Activated CD4-positive, alpha-beta T cell treated with anti-CD3 and anti-CD28 coated beads, Interleukin-10, Interleukin-2, amounts not matched to agents 100 ng/mL and 50 ng/mL, durations not matched to agents 16 hours and 8 hours (primary cell): ENCODE results near the gene GPC5.
"Not testable (repeated sequence)": the region's sequence is repeated elsewhere in the genome, so short reads cannot be mapped to it uniquely, and the experiment has no call there.

Experiments
- DNase-seq: peaks from one replicate; pipeline ENCODE4 v3.0.0-alpha.2; 2020

Gene GPC5

GRCh38 chr13:92829930-92830329 is 1431.5 kb downstream of the GPC5 start:
- DNase-seq = no peak

GRCh38 chr13:92830821-92831220 is 1432.4 kb downstream of the GPC5 start:
- DNase-seq = no peak

GRCh38 chr13:92833071-92833470 is 1434.7 kb downstream of the GPC5 start:
- no peak for DNase-seq

DNA sequence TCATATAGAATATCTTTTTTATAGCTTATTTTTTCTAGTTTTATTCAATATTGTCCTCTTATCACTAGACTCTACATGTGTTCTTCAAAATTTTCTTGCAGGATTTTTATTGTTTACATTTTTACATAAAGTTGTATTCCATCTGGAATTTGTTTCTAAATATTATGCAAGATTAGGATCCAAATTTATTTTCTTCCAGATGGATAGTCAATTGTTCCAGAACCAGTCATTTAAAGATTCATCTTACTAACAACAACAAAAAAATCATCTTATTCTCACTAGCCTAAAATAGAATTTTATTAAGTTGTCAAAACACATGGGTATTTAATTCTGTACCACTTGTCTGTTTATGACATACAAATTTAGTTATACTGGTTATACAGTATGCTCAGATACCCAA is 1437.8 kb downstream of the GPC5 start:
- no peak for DNase-seq

DNA sequence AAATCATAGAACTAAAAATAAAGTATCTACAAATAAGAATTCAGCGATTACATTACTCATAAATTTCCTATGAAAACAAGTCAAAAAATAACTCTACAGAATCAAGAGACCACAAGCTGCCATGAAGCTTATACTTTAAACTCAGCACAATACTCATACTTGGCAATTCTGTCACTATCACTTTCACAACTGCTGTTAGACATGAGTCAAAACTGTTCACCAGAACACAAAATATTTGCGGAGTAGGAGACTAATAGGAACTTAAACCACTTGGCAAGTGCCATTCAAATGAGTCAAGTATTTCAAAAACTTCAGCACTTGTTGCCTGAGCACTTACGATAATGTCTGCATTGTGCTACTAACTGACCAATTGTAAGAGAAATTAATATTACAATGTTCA is 1440.4 kb downstream of the GPC5 start:
- DNase-seq = peak; percentile 23

DNA sequence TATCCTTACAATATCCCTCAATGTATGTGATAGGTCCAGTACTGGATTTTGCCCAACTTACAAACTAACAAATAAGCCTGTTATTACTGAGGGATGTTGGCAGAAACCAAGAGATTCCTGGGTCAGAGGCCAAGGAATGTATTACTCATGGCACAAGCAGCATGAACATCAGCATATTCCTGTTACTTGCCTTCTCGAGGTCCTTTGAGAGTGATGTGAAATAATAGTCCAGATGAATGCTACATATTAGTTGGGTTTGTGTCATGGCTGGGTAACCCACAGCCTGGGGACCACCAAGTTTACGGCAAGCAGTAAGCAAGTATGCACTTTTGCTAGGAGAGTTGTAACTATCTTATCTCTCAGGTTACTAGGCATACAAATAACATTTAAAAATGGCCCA is 1443.7 kb downstream of the GPC5 start:
- DNase-seq = no peak

GRCh38 chr13:92843549-92843948 is 1445.1 kb downstream of the GPC5 start:
- DNase-seq = no peak

- DNase-seq = no peak
Observed at GRCh38 chr13:92849381-92849780, 1451.0 kb downstream of the GPC5 start.

DNA sequence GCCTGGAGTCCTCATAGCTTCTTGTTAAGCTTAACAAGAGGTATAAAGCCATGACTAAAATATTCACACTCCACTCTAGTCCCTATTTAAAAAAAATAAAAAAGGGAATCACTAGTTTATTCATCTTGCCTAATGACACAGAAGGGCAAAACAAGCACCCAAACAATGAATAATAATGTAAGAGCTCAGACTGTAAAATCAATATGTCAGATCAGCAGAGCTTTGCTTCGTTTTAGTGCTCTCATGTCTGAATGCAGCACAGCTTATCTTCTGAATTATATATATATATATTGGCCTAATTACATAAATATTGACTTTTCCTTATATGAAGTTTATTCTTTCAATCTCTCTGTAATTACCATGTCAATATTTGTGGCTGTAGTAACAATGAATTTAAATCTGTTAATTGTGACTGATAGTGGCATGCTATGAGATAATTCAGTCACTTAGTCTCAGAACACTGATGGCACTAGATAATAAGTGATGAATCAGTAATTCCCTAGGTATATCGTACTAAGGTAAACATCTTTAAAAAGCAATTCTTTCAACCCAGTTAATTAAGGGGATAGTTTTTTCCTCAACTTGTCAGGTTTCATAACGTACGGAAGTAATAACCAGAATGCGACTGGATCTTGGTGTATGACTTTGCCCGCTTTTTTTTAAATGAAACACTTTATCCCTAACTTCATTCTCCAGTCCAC is 1466.3 kb downstream of the GPC5 start:
- DNase-seq = no peak

DNA sequence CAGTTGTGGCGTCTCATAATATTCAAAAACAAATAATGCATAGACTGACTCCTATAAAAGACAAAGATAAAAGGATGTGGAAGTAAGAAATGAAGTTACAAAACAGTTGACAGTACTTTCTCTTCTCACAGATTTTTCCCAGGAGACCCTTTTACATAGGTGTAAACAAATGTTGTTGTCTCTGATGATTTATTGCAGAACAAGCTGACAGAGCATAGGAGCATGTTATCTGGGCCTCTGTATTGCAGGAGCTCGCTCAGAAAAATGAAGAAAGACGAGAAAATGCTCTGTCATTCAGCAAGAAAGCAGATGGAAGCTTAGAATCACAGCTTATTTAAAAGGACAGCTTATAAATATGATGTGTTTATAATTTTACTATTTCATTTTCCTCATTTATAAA is 1474.6 kb downstream of the GPC5 start:
- no peak for DNase-seq

- DNase-seq = no peak
Observed at GRCh38 chr13:92886535-92887077, 1488.2 kb downstream of the GPC5 start.

DNA sequence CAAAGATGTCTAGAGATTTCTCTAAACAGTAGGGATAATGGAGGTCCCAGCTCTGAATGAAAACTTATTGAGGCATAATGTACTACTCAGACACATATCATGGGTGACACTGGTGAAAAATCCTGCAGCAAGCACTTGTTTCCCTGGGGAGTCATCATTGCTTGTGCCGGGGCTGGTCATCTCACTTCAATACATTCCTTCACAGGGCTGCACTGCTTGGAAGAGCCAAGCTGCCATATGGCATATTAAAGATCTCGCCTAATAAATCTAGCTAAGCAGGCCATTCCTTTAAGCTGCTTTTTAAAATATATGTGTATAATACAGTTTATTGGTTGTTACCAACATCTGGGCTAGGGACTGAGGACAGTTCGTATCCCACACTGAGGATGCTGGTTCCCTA is 1496.0 kb downstream of the GPC5 start:
- no peak for DNase-seq

DNA sequence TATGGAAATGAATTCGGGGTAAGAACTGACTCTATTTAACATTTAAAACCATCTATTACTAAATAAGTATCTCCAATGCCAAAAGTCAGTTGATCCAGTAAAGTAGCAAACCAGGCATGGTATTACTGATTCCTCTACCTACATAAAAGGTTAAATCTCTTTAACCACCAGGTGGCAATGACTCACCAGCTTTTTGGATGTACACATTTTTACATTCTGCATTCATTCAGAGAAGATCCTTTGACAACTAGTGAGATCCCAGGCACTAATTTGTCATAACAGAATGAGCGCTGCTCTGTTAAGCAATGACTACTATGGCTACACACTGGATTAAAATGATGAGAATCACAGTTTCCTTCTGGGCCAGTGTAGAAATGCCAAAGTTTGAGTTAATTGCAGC is 1498.4 kb downstream of the GPC5 start:
- DNase-seq = no peak

DNA sequence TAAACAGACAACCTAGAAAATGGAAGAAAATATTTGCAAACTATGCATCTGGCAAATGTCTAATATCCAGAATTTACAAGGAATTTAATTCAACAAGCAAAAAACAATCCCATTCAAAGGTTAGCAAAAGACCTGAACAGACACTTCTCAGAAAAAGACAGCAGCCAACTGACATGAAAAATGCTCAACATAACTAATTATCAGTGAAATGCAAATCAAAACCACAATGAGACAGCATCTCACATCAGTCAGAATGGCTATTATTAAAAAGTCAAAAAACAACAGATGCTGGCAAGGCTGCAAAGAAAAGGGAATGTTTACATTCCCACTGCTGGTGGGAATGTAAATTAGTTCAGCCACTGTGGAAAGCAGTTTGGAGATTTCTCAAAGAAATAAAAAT is 1500.5 kb downstream of the GPC5 start:
- not testable (repeated sequence) for DNase-seq

- no peak for DNase-seq
Observed at GRCh38 chr13:92900446-92900845, 1502.0 kb downstream of the GPC5 start.

DNA sequence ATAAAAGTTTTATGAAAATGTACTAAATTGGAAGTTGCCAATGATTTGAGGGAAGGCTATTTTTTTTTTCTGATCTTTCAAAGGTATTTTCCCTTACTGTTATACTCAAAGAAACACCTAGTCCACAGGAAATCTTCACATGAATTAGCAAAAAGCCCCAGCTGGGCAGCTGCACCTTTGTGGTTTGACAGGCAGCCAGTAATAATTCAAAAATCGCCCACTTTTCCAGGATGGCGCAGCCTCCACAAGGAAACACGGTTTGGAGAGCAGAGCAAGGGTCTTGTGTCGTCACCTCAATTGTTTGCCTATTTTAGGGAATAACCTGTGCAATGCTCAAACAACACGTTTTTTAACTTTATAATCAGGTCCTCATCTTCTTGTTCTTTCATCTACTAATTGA is 1503.3 kb downstream of the GPC5 start:
- DNase-seq = no peak

DNA sequence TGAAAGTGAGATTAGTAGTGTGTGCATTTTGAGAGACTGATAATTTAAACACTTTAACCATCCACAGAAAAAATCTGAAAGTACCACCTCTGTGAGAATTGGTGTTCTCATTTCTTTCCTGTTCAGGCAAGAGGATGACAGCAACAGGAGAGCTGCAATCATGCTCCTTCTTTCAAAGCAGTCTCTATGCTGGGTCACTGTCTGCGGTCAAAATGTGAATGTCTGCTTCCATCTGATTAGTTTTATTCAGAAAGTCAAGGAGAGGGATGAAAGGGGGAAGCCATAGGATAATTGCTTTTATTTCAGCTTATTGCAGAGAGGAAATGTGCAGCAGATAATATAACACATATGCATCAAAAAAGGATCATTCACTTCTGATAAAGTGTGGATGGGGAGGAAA is 1514.2 kb downstream of the GPC5 start:
- no peak for DNase-seq

GRCh38 chr13:92913840-92914239 is 1515.4 kb downstream of the GPC5 start:
- DNase-seq = no peak
